ENCODE results near the gene WTAP. TPM values are rescaled to one million over a fixed set of nuclear protein-coding genes. Genes with fewer than 3 reads are reported as not detected.
"Not testable (repeated sequence)": the region's sequence is repeated elsewhere in the genome, so short reads cannot be mapped to it uniquely, and the experiment has no call there.

WTAP gene
- total RNA-seq, 1 donor from 2014 or later: 78.4 TPM

DNA sequence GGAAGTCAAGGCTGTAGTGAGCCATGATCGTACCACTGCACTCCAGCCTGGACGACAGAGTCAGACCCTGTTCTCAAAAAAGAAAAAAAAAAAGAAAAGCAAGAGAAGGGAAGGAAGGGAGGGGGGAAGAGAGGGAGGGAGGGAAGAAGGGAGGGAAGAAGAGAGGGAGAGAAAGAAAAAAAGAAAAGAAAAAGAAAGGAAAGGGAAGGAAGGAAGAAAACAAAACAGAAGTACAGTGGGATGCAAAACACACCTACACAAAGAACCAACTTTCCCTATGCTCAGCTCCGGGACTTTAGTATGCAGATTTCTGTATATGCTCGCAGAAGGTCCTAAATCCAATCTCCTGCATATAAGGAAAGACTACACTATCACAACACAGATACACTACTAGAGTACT lies 2.5 kb upstream of the WTAP start:
- Histone ChIP-seq H3K4me1 (peaks cover 25% of the 10 kb centered on the region), H3K9me3 (no peaks in the 10 kb centered on the region), H3K27ac (no peak overlapping the region), H3K4me3 (no peak overlapping the region), H3K36me3 (no peaks in the 10 kb centered on the region), H3K27me3 (ENCODE audit: low read depth) (no peaks in the 10 kb centered on the region)
- DNase-seq (no peak), ATAC-seq (no peak)
- TF ChIP-seq, protein P1, sequence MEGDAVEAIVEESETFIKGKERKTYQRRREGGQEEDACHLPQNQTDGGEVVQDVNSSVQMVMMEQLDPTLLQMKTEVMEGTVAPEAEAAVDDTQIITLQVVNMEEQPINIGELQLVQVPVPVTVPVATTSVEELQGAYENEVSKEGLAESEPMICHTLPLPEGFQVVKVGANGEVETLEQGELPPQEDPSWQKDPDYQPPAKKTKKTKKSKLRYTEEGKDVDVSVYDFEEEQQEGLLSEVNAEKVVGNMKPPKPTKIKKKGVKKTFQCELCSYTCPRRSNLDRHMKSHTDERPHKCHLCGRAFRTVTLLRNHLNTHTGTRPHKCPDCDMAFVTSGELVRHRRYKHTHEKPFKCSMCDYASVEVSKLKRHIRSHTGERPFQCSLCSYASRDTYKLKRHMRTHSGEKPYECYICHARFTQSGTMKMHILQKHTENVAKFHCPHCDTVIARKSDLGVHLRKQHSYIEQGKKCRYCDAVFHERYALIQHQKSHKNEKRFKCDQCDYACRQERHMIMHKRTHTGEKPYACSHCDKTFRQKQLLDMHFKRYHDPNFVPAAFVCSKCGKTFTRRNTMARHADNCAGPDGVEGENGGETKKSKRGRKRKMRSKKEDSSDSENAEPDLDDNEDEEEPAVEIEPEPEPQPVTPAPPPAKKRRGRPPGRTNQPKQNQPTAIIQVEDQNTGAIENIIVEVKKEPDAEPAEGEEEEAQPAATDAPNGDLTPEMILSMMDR (IDR thresholded peaks at IDR 0.05): no peak
- intact Hi-C loops (cut with DNase I): no loop called here

DNA sequence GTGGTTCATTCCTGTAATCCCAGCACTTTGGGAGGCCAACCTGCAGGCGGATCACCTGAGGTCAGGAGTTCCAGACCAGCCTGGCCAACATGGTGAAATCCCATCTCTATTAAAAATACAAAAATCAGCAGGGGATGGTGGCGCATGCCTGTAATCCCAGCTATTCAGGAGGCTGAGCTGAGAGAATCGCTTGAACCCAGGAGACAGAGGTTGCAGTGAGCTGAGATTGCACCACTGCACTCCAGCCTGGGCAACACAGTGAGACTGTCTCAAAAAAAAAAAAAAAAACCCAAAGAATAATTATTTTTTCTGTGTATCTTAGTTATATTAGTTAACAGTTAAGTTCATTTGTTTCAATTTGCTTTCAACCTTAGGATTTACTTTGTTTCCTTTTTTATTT lies 2.1 kb upstream of the WTAP start:
- H3K4me3 ChIP-seq; H3K9me3 ChIP-seq; intact Hi-C loops (cut with DNase I); H3K27me3 ChIP-seq (ENCODE audit: low read depth); H3K36me3 ChIP-seq; H3K27ac ChIP-seq; DNase-seq; ATAC-seq: not testable (repeated sequence)
- H3K4me1 ChIP-seq: peaks cover 29% of the 10 kb centered on the region

DNA sequence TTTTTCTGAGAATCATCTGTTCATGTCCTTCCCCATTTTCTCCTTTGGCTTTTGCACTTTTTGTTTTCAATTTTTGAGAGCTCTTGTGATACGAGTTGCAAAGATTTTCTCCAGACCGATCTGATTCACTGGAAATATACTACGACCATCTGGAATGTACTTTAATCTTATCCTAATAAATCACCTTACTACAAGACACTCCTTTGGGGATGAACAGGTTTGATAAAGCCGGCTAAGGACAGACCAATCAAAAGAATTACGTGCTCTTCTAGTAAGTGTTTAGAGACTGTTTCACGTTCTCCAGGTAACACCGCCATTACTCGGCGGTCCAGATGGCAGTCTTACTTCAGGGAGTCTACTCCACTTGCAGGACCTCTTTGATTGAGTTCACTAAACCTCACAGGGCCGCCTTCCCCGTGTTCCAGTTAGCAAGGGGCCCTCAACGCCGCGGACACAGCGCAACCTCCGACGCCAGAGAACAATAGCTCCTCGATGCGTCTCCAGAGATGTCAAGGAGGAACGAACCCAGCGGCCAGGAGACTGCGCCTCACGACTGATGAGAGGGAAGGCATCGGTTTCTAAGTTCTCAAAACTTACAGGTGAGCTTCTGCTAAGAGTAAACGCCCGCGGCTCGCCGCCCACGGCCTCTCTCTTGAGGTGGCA lies 920 bp upstream of the WTAP start:
- ATAC-seq (peak; percentile 32 to 49), DNase-seq (no peak)
- Histone ChIP-seq H3K36me3 (no peaks in the 10 kb centered on the region), H3K4me1 (peaks cover 41% of the 10 kb centered on the region), H3K4me3 (peak overlapping the region; percentile 85), H3K9me3 (no peaks in the 10 kb centered on the region), H3K27me3 (ENCODE audit: low read depth) (no peaks in the 10 kb centered on the region), H3K27ac (peak overlapping the region; percentile 98)
- TF ChIP-seq, protein P1 (IDR thresholded peaks at IDR 0.05): no peak
- intact Hi-C loops (cut with DNase I): no loop called here

DNA sequence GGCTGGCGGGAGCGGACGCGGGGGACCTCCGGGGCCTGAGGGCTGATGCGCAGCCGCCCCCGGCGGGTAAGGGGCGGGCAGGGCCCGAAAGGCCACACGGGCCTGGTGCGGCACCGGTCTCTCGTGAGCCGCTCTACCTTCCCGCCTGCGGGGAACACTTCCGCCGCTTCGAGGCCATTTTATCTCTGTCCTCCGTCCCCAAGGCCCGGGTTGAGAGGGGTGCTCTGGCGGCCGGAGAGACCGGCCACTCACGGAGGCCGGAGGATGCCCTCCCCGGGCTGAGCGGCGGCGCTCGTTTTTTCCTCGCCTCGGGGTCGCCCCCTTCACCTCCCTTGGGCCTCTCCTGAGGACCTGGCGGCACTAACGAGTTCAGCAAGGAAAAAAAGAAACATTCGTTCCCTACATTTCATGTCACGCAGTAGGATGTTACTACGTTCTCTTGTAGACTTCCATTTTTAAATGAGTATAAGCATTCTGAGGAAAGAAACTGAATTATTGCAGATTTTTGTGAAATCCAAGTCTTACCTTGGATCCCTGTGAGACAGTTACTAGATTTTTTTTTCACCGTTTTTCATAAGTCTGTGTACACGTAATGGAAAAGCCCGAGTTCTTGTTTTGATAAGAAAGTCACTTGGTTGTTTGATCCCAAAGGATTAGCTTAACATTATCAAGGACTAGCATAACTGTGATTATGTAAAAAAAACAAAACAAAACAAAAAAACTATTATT lies 575 bp downstream of the WTAP start:
- peak overlapping the region; percentile 98 for H3K27ac ChIP-seq
- intact Hi-C loops (cut with DNase I): no loop called here
- no peaks in the 10 kb centered on the region for H3K27me3 ChIP-seq (ENCODE audit: low read depth)
- peak overlapping the region; percentile 85 for H3K4me3 ChIP-seq
- ATAC-seq (peak; percentile 55 to 60), DNase-seq (no peak)
- H3K4me1 ChIP-seq: peaks cover 56% of the 10 kb centered on the region
- H3K9me3 ChIP-seq: no peaks in the 10 kb centered on the region
- H3K36me3 ChIP-seq: no peaks in the 10 kb centered on the region
- TF ChIP-seq, protein P1 (IDR thresholded peaks at IDR 0.05): no peak

DNA sequence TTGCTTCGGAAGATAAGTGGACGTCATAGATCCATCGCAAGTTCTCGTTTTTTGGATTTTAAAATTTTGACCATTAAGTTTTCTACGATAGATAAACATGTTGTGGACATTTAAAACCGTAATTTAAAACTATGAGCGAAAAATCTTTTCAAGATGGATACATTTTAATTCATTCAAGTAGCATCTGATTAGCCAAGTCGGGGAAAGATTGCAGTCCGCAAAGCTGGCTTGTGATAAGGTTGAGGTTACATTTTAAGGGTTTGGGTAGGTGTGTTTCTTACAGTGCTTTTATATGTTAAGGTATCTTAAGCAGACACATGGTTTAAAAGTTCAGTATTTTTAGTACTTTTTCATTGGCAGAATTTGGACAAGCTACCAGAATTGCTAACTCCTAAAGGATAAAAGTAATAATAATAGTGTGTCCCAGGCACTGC lies 1.2 kb downstream of the WTAP start:
- peak overlapping the region; percentile 85 for H3K4me3 ChIP-seq
- peak overlapping the region; percentile 98 for H3K27ac ChIP-seq
- H3K9me3 ChIP-seq: no peaks in the 10 kb centered on the region
- ATAC-seq: no peak
- H3K4me1 ChIP-seq: peaks cover 63% of the 10 kb centered on the region
- H3K27me3 ChIP-seq (ENCODE audit: low read depth): no peaks in the 10 kb centered on the region
- DNase-seq: no peak
- TF ChIP-seq, protein P1 (IDR thresholded peaks at IDR 0.05): no peak
- intact Hi-C loops (cut with DNase I): no loop called here
- no peaks in the 10 kb centered on the region for H3K36me3 ChIP-seq

Measured in lower lobe of right lung (tissue), 2 donors.